GM21360 (cell line): ENCODE data around the gene ZC3H12C.

ENCODE experiments used
- ATAC-seq: cut with Tn5 transposase; IDR thresholded peaks from one replicate; pipeline ENCODE4 v1.9.1; 2021; ENCODE audit warnings: mild to moderate bottlenecking, moderate library complexity; ENCODE audit not compliant: unreplicated experiment

The ZC3H12C gene

DNA sequence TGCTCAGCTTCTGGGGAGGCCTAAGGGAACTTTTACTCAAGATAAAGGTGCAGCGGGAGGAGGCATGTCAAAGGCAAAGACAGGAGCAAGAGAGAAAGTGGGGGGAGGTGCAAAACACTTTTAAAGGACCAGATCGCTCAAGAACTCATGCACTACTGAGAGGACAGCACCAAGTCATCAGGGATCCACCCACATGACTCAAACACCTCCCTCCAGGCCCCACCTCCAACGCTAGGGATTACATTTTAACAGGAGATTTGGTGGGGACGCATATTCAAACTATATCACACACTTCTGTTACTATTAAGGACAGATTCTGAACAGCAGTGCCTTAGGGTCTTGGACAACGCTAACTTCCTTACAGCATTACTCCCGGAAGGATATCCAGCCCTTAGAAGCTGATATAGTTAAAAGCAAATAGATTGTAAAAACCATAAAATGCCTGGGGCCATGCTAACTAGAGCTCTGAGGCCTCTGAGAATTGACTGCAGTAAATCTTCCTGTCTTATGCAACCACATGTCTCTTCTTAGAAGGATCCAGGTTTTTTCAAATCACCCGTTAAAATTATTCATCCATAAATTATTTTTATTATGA is 16.7 kb upstream of the ZC3H12C start:
- ATAC-seq = no peak

DNA sequence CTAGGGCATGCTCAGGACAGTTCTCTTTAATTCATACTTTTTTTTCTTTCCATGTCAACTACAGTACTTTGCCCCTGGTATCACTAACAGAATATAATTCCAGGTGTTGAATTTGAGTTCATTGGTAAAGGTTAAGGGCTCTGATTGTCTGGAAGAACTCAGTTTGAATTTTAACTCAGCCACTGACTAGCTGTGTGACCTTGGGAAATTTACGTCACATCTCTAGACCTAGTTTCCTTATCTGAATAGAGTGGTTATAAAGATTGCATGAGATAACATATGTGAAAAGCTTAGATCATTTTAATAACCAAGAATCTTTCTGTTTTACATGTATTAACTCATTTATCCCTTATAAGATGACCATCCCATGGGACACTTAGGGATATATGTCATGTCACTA is 15.8 kb upstream of the ZC3H12C start:
- peak; percentile 22 for ATAC-seq

DNA sequence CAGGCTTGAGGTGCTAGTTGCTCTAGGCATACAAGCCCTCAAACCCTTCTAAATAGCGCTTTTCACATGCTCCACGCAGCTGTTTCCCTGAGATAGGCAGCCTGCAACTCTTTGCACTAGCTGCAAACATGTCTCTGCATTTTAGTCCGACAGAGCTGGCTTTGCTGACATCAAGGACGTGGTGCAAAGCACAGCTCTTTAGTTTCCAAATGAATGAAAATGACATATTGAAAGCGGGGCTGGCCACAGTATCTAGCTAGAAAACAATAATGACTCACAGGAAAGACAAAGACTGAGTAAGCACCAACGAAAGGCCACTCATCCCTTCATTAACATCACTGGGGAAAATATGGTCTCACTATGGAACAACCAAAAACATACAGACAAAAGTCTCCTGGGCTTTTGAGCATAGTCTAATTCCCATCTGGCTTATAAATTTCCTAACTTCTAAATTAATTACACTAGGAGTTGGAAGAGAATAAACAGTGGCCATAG is 15.3 kb upstream of the ZC3H12C start:
- ATAC-seq = peak; percentile 89

DNA sequence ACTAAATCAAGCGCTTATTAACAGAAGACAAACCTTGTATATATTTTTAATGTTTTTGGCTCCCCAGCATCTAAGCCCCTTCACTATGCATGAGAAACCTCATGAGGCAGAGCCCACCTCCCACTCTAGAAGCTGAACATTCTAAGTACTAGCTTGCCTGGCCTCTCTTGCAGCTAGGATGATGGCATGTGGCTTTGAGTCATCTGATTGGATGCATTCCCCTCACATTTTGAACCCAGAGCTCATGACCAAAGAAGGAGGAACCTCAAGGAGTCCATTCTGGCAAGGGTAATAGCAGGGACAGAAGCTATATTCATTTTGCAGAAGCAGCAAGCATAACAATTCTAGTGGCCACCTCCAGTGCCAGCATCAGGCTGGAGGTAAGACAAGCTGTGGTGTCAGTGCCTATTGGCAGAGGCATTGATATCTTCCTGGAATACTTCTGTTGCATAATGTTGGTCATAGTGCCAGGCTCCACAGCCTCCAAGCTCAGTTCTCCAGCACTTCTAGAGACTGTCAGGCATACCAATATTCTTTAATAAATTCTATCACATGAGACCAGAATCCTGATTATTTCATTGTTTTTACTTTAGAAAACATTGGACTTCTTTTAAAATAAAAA is 14.2 kb upstream of the ZC3H12C start:
- ATAC-seq = no peak

DNA sequence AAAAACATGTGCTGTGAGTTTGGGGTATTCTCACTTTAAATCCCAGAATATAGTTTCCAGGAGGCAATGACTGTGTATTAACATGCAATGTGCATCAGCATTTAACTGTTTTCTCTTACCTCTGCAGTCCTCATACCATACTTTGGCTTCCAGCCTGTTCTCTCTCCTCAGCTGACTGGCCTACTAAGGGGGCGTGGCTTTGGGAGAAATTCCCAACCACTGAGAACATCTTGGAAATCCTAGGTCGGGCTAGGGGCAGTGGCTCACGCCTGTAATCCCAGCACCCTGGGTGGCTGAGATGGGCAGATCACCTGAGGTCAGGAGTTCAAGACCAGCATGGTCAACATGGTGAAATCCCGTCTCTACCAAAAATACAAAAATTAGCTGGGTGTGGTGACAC is 13.5 kb upstream of the ZC3H12C start:
- ATAC-seq = no peak

DNA sequence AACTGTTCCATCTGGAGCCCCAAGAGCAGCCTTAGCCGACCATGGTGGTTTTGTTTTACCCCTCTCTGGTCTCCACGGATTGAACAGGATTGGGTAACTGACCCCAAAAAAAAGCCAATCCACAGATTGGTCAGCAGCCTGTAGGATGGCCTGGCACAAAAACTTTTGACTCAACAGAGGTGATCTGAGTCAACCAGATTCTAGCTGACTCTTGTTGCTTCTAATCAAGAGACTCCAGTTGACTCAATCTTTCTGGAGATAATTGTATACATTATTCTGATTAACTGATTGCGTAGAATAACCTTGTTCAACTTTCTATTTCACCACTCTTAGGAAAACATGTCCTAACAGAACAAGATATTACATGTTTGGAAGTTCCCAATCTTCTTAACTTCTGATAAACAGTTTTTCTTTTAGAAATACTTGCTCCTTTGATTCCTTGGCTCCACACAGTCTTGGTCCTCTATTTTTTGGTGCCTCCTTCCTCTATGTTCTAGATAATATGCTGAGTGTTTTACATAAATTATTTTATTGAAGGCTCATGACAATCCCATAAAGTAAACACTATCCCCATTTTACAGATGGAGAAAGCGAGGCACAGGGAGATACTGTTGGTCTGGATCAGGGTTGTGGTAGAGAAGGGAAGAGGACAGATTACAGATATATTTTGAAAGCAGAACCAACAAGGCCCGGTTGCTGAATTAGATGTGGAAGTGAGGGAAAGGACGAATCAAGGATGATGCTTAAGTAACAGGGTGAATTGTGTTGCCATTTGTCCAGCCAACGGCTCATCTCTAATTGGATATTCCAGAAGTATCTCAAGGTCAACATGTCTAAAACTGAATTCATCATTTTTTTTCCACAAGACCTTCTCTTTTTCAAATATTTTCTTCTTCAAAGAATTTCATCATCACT is 11.5 kb upstream of the ZC3H12C start:
- no peak for ATAC-seq

DNA sequence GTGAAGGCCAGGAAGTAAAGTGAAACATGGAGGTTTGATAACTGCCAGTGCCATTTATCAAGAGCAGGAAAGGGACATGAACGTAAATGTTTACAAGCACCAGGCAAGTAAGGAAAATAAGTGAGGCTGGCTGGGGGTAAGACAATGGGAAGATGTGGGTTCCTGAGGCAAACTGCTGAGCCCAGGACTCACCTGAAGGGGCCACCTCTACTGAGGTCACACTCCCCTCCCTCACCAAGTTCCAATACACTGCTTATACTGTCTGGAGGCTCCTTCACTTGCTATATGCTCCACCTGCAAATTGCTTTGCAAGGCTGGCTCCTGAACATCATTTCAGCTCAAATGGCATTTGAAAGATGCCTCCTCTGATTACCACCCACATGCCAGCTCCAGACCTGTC is 10.3 kb upstream of the ZC3H12C start:
- ATAC-seq = no peak

DNA sequence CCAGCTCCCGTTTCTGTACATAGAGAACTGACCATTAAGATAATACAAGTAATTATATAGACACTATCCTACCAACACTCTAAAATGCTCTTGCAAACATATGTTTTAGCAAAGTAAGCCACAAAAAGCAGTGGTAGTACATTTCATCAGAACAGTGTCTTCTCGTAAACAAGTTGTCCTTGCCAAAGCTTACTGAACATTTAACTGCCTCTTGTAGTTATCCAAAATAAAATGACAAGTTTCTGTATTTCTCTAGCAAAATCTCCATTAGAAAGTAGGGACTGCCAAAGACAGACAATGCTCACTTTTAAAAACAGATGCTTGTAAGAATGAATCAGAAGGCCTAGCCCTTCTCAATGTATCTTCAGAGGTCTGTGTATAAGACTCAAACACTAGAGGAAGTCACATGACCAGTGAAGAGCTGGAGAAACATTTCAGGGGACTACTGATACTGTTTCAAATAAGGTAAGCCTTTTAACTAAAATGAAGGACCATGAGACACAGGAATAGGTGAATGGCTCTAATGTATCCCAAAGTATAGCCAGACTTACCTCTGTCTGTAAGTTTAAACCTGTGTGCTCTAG is 7.8 kb upstream of the ZC3H12C start:
- no peak for ATAC-seq

DNA sequence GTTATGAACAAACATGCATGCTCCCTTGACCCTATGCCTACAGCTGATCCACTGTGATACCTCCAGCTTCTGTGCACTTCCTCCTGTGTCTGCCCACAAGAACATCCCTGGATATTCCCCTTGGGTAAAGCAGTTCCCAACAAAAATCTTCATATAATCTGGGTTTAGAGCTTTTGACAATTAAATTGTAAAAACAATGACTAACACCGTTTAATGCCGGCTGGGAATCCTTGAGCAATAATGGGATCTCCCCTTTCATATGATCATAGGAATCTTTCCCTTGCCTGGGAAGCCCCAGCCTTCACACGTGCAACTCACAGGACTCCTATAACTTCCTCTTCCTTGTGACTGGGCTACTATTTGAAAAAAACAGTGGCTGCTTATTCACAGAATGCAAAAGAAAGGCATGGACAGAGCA is 6.3 kb upstream of the ZC3H12C start:
- ATAC-seq = no peak

DNA sequence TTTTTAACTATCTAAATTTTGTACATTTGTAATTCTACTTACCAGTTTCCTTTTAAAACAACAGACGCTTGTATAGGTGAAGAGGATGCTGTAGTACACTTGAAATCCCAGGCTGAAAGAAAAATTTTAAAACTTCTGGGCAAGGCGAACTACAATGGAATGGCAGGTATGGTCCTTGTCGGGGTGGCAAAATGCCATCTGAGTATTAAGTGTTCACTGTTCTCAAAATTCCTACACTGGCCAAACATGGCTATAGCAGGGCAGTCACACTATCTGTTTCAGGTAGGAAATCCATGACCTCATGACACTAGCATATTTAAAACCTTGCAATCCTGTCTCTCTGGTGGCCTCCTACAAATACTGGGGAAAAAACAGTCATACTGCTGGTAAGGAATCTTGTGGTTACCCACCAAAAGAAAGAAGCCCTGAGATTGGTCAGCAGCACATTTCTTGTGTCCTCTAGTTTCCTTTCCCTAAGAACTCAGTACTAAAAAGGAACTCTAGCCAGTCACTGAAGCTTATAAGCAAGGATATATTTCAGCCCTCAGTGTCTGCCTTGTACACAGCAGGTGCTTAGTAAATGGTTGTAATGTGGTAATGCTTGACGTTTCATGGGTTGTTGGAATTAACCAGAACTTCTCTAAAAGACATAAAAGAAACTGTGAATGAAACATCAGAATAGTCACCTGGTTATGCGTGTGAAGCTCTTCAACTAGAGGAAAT is 5.2 kb upstream of the ZC3H12C start:
- no peak for ATAC-seq

DNA sequence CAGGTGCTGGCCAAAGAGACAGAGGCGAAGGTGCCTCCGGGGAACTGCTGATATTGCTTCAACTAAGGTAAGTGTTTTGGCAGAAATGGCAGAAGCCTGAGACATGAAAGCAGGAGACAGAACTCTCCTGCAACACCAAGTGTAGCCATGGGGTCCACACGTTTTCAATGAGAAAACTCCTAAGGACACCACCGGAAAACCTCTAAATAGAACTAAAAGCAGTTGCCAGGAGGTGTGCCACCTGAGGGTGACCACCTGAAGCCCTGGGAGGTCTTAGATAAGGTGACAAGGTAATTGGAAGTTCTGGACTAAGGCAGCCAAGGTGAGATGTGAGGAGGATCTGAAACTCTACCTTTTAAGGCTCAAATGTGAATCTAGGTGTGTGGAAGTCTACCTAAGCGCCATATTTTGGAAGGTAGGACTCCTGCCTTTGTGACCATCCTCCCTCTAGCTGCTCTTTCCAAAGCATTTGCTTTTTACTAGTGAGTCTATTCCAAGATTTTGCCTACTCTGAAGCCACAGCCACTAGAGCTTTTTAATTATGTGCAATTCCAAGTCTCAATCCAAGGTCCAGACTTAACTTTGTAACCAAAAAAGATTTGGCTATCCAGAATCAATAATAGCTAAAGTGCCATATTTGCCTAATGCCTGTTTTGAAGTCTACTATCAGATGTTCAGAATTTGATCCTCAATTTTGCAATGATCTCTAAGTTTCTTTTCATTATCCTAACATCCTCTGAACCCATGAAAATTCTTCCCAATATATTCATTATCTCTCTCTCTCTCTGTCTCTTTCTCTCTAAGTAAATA is 4.5 kb upstream of the ZC3H12C start:
- ATAC-seq = no peak

DNA sequence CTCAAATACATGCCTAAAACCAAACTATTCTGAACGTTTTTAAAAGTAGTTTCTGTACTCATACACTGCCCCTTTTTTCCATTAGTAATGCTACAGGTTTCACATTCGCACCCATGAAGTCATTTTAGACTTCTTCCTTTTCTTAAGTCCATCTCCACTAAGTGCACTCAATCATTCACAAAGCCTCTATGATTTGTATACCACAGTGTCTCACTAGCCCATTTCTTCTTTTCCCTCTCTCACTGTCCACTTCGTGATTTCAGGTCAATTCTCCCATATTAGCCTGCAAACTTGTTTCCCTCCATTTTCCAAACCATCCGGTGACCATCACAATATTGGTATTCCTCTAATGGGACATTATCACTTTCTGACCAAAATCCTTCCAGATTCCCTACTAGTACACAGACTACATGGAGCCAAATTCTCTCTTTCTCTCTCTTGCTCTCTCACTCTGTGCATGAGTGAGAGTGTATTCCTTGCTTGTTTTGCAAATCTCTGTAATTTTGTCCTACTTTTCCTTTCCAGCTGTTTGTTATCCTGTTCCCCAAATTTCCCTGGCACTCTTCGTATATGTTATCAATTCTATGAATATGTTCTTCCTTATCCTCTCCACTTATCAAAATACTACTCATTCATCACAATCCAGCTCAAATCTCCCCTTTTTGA is 3.4 kb upstream of the ZC3H12C start:
- no peak for ATAC-seq

DNA sequence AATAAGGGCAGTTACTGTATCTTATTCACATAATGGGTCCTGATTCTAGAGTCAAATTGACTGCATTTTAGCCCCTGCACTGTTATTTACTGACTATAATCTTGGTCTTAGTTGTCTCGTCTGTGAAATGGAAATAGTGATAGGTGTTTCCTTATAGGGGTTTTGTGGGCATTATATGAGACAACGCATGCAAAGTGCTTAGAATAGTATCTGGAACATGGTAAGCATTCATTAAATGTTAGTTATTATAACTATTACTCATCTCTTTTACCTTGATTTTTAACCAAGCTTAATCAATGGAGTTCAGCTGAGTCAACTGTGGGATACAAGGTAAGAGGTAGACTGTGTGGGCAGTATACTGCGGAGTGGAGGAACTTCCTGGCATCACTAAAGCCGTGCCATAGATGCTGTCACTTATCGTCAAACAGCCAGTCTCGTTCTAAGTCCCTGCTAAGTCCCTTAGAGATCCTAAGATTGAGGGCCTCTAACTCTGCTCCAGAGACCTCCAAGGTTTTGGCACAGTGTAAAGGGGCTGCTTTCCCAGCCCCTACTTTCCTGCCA is 2.6 kb upstream of the ZC3H12C start:
- ATAC-seq = no peak

DNA sequence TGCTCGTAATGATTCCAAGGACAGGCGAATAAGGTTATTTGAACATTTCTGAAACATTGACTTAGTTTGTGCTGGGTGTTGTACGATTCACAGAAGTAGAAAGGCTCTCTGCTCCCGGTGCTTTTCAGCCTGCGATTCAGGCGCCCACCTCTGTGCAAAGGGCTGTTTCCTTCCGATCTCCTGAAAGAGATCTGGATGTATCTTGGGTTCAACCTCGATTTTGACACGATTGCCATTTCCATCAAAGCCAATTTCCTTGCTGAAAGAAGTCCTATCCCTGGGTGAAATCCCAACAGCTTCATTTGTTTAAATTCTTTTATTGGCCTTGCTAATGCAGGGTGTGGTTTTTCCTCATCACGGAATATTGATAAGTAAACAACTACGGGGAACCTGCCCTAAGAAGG is 1.1 kb upstream of the ZC3H12C start:
- no peak for ATAC-seq

DNA sequence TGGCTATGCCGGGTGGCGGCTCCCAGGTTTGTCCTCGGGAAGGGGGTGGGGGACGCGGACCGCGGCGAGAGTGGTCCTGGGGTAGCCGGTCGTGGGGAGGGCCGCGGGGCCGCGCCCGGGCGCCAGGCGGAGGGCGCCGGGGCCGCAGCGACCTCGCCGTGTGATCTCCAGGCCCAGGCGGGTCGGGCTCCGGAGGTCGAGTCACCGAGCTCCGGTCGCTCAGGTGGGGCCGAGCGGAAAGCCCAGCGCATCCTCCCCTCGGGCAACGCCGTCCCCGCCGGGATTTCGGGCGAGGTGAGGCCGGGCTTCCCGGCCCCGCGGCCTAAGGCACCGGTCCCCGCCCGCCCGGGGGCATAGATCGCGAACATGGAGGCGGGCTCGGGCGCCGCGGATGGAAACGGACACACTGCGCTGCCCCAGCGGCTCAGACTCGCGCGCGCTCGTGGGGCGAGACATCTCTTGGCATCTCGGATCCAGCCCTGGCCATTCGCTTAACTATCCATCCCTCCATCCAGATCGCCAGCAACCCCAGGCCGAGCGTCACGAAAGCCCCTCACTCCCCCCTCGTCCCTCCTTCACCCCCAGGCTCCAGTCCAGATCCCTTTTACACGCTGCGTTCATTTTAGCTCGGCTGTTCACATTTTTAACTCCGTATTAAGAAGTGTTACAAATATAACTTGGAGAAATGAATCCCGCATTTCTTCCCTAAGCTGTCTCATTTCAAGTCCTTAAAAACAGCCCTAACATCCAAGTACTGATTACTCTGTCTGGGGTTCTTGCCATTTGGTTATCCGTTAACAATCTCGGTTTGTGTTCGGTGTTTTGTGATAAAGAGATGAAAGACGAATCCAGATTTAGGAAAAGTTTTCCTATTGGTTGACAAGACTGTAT is 460 bp downstream of the ZC3H12C start:
- ATAC-seq = peak; percentile 12

DNA sequence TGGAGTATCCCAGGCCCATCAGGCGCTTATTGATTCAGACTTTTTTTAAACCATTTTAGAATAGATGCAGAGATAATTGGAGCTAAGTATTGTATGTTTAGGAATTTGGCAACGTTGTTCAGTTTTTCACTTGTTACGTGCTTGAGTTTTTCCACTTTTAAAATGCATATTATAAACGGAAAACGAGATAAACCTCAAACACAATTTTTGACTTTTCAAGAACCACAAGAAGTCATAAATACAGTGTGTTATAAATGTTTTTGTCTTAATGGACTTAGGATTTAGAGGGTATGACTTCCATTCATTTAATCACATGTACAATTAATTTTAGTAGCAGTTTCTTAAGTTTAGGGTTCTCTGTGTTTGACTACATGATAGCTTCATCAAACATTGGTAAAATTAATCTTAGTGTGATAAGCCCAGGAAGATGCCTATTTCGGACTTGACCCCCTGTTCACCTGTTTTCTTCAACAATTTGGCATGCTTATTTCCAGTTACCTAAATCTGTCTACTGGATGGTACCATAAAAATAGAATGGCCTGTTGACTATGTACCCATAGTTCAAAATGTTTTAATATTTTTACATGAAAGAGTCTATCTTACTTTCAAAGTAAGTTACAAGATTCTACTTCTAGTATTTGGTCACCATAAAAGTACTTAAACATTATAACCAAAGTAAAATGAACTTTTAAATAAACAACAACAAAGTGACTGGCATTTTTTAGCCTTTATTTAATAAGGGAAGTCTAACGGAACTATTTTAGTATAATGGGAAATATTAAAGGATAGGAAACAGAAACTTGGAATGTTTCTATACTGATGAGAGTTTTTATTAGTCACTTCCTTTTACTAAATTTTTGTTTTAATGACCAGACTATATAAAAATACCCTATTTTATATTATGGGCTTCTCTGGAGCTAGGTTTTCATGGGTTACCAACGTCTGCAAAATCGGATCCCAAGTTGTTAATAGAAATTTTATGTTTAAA is 1.4 kb downstream of the ZC3H12C start:
- ATAC-seq = no peak

DNA sequence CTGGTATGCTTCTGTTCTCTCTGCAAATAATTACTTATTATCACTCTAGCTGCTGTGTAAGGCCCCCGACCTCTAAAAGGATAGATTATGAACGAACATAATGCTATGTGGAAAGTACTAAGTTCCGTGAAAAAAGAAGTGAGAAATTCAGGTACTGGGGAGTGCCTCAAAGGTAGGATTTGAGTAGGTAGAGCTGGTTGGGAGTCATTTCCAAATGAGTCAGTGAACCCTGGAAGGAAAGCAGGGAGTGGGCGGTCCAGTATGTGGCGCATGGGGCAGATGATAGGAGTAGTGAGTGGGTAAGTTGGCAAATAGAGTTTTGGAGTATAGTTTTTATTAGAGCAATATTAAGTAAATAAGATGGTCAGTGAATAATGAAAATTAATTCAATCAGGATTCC is 2.4 kb downstream of the ZC3H12C start:
- no peak for ATAC-seq
